Measurements from ENCODE around the gene TGFBR3. TPM values are rescaled to one million over a fixed set of nuclear protein-coding genes. Genes with fewer than 3 reads are reported as not detected.

Gene TGFBR3
- total RNA-seq, 2 donors from 2014 or later: 67.6 to 157 TPM

- DNase-seq (ENCODE audit: low spot score) (no peak), ATAC-seq (no peak)
- Mint-ChIP-seq H3K4me1 (ENCODE audit: low read depth in 2 of 2) (peaks cover 62 to 76% of the 10 kb centered on the region in 2 donors), H3K27me3 (no peaks in the 10 kb centered on the region), H3K27ac (peak overlapping the region; percentile 88 to 94), H3K36me3 (peaks cover 31% of the 10 kb centered on the region), H3K9me3 (no peaks in the 10 kb centered on the region), H3K4me3 (peak overlapping the region; percentile 27)
Measured at GRCh38 chr1:91765880-91766443, 120.0 kb downstream of the TGFBR3 start.

DNA sequence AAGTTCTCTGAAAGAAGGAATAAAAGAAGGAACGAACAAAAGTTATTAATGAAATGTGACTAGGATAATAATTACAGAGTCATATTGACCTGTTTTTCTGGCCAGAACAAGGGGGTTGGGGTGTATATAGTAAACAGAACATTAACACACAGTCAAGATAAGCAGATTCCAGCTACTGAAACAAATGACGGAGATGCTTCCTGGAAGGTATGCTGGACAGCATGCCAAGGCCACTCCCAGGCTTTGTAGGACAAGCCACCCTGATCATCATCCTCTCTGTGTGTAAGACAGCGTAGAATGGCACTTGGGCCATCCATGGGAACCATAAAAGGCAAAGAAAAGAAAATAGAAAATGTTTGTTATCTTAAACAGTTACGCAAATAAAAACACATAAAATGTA lies 120.7 kb downstream of the TGFBR3 start:
- peak overlapping the region; percentile 88 to 94 for H3K27ac Mint-ChIP-seq
- peaks cover 68 to 83% of the 10 kb centered on the region in 2 donors for H3K4me1 Mint-ChIP-seq (ENCODE audit: low read depth in 2 of 2)
- H3K9me3 Mint-ChIP-seq: no peaks in the 10 kb centered on the region
- H3K4me3 Mint-ChIP-seq: peak overlapping the region; percentile 69
- DNase-seq (ENCODE audit: low spot score) (no peak), ATAC-seq (no peak)
- no peaks in the 10 kb centered on the region for H3K27me3 Mint-ChIP-seq
- H3K36me3 Mint-ChIP-seq: peaks cover 31% of the 10 kb centered on the region

- H3K27ac Mint-ChIP-seq: peak overlapping the region; percentile 88 to 94
- peaks cover 26% of the 10 kb centered on the region for H3K36me3 Mint-ChIP-seq
- H3K27me3 Mint-ChIP-seq: no peaks in the 10 kb centered on the region
- peaks cover 67 to 85% of the 10 kb centered on the region in 2 donors for H3K4me1 Mint-ChIP-seq (ENCODE audit: low read depth in 2 of 2)
- no peak for DNase-seq (ENCODE audit: low spot score)
- ATAC-seq: no peak
- H3K9me3 Mint-ChIP-seq: no peaks in the 10 kb centered on the region
- peak overlapping the region; percentile 69 for H3K4me3 Mint-ChIP-seq
Measured at GRCh38 chr1:91764471-91765115, 121.4 kb downstream of the TGFBR3 start.

DNA sequence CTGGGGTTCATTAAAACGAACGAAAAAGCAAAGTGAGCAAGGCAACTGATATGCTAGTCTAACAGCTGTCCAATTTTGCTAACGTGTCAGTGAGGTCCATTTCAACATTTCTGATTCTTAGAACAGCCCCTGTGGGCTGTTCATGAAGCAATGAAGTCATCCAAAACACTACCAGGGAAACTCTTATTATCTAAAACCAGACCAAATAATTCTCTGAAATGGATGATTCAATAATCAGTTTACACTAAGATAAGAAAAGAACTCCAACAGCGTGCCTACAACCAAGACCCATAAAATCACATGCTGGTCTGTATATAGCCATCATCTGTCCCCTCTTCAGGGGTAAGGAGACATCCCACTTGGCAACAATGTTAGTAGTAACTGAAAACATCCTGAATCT lies 122.7 kb downstream of the TGFBR3 start:
- ATAC-seq (peak; percentile 86 to 90), DNase-seq (ENCODE audit: low spot score) (peak; percentile 71)
- Mint-ChIP-seq H3K4me1 (ENCODE audit: low read depth in 2 of 2) (peaks cover 64 to 81% of the 10 kb centered on the region in 2 donors), H3K9me3 (no peaks in the 10 kb centered on the region), H3K27ac (peak overlapping the region; percentile 88 to 94), H3K27me3 (no peaks in the 10 kb centered on the region), H3K36me3 (peaks cover 14% of the 10 kb centered on the region), H3K4me3 (peak overlapping the region; percentile 69)

GRCh38 chr1:91761295-91761721 lies 124.6 kb downstream of the TGFBR3 start:
- Mint-ChIP-seq H3K27ac (peak overlapping the region; percentile 88 to 94), H3K27me3 (no peaks in the 10 kb centered on the region), H3K4me1 (ENCODE audit: low read depth in 2 of 2) (peaks cover 77 to 91% of the 10 kb centered on the region in 2 donors), H3K4me3 (peak overlapping the region; percentile 69), H3K9me3 (no peaks in the 10 kb centered on the region), H3K36me3 (peaks cover 24% of the 10 kb centered on the region)
- DNase-seq (ENCODE audit: low spot score) (no peak), ATAC-seq (no peak)

GRCh38 chr1:91760512-91760911 lies 125.4 kb downstream of the TGFBR3 start:
- peaks cover 76 to 83% of the 10 kb centered on the region in 2 donors for H3K4me1 Mint-ChIP-seq (ENCODE audit: low read depth in 2 of 2)
- no peak for ATAC-seq
- no peak for DNase-seq (ENCODE audit: low spot score)
- H3K9me3 Mint-ChIP-seq: no peaks in the 10 kb centered on the region
- H3K27ac Mint-ChIP-seq: peak overlapping the region; percentile 88 to 94
- H3K27me3 Mint-ChIP-seq: no peaks in the 10 kb centered on the region
- H3K36me3 Mint-ChIP-seq: peaks cover 24% of the 10 kb centered on the region
- peak overlapping the region; percentile 9 for H3K4me3 Mint-ChIP-seq

DNA sequence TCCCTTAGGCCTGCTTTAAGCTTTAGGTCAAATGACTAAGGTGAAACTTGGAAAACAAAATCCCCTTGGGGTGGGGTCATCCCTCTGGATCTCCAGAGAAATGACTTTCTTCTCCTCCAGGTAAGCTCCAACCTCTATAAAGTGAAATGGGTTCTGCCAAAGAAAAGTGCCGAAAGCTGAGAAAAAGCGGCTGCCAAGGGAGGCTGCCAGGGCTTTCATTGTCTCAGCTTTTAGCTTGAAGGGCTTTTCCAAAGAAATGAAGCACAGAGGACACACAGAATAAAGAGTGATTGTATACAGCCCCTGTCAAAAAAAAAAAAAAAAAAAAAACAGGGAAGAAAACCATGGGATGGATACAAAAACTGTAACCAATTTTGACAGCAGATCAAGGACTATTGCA lies 126.9 kb downstream of the TGFBR3 start:
- peak overlapping the region; percentile 88 to 94 for H3K27ac Mint-ChIP-seq
- H3K9me3 Mint-ChIP-seq: no peaks in the 10 kb centered on the region
- H3K4me1 Mint-ChIP-seq (ENCODE audit: low read depth in 2 of 2): peaks cover 74 to 76% of the 10 kb centered on the region in 2 donors
- ATAC-seq (no peak), DNase-seq (ENCODE audit: low spot score) (no peak)
- peaks cover 12% of the 10 kb centered on the region for H3K36me3 Mint-ChIP-seq
- H3K27me3 Mint-ChIP-seq: no peaks in the 10 kb centered on the region
- no peak overlapping the region for H3K4me3 Mint-ChIP-seq

DNA sequence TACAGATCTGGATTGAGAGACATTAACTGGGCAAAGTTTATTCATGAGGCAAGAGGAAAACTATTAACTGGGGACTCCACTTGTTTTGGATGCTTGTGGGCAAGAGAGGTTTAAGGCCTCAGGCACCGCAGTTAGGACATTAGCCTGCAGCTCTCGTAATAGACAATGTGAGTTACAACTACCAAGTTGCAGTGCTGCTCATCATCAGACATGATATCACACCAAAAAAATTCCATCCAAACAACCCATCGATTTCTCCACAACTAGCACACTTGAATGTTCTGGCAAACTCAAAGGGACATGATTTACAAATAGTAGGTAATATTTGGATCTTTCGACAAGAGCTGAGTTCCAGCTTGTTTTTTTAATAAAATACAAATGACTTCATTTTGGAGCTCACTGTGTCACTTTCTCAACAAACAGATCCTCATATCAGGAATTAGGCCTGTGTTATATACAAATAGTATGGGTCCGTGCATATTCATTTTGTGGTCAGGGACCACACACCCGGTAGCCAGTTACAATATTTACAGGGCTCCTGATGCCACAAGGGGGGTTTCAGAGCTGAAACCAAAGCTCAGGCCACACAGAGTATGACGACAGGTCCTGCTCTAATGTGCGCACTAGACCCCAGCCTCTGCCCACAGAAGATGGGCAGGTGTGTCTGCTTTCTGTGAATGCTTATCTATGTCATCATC lies 128.0 kb downstream of the TGFBR3 start:
- no peaks in the 10 kb centered on the region for H3K27me3 Mint-ChIP-seq
- peaks cover 10% of the 10 kb centered on the region for H3K36me3 Mint-ChIP-seq
- H3K9me3 Mint-ChIP-seq: no peaks in the 10 kb centered on the region
- DNase-seq (ENCODE audit: low spot score) (peak; percentile 68), ATAC-seq (peak; percentile 69 to 73)
- H3K4me3 Mint-ChIP-seq: peak overlapping the region; percentile 75
- H3K27ac Mint-ChIP-seq: peak overlapping the region; percentile 88 to 94
- peaks cover 73 to 76% of the 10 kb centered on the region in 2 donors for H3K4me1 Mint-ChIP-seq (ENCODE audit: low read depth in 2 of 2)

DNA sequence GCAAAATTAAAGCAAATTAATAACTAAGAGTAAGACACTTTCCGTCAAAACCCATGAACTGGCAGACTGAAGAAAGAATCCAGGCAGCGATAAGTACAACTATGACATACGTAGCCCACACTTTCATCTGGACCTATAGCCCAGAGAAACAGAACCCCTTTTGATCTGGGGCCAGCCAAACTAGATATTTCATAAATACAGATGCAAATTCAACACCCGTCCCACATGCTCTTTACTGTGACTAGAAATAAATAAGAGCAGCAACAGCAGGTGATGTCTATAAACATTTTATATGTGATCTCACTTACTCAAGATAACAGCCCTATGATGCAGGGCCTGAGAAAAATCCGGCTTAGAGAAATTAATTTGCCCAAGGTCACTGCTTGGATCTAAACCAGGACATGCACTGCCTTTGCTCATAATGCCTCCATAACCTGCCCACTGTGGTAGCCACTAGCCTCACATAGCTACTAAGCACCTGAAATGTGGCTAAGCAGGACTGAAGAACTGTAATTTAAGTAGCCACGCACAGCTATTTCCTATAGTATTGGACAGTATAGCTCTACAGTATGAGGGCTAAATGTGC lies 130.2 kb downstream of the TGFBR3 start:
- H3K36me3 Mint-ChIP-seq: peaks cover 10% of the 10 kb centered on the region

DNA sequence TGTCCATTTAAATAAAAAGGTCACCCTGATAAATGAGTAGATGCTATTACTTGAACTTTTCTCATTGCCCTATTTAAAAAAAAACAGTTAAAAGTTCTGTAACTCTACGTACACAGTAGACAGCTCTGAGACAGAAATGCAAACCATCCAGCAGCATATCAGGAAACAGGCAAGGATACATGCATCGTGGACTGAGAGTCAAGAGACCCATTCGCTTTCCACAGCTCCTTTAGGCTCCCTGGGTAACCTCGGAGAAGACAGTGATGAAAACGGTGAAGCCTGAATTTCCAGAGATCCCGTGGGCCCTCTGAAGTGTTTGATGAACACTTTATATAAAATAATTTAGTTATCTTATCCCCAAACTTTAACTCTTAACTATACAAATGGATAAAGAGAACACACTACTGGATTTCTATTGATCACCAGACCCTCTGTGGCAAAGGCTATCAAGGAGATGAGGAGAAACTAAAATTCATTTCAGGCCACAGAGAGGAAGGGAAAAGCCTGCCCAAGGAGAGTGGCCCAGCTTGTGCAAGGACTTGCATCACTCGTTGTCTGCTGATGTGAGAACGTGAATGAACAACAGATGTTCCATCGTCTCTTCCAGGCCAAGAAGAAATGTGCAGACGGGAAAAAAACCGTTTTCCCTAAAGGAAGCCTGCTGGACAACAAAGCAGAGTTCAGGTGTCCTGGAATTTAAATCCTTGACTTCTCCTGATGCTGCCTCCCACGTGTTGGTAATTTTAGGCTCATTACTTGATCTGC lies 131.0 kb downstream of the TGFBR3 start:
- peak overlapping the region; percentile 88 to 94 for H3K27ac Mint-ChIP-seq
- ATAC-seq (no peak), DNase-seq (ENCODE audit: low spot score) (no peak)
- no peaks in the 10 kb centered on the region for H3K27me3 Mint-ChIP-seq
- H3K9me3 Mint-ChIP-seq: no peaks in the 10 kb centered on the region
- H3K36me3 Mint-ChIP-seq: peaks cover 10% of the 10 kb centered on the region
- peaks cover 70% of the 10 kb centered on the region in 2 donors for H3K4me1 Mint-ChIP-seq (ENCODE audit: low read depth in 2 of 2)
- H3K4me3 Mint-ChIP-seq: peak overlapping the region; percentile 71

More for the DNA sequence above, 130.2 kb downstream of the TGFBR3 start:
- Mint-ChIP-seq H3K9me3 (no peaks in the 10 kb centered on the region), H3K4me3 (no peak overlapping the region), H3K27ac (peak overlapping the region; percentile 88 to 94), H3K4me1 (ENCODE audit: low read depth in 2 of 2) (peaks cover 68 to 70% of the 10 kb centered on the region in 2 donors), H3K27me3 (no peaks in the 10 kb centered on the region)
- no peak for DNase-seq (ENCODE audit: low spot score)
- ATAC-seq: no peak

DNA sequence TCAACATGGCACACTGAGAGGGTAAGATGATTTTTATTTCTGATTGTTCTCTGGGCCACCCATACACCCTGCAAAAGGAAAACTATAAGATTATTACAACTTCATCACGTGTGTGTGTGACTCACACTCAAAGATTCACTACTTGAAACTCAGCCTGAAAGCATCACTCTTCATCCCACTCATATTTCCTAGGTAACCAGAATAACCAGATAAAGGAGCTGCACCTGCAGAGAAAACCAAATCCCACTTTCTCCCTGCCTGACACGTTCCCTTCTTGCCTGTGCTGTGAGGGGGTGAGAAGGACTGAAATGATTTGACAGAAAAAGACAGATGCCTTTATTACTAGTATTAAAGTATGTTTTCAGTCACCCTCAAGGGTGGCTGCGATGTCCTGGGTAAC lies 131.6 kb downstream of the TGFBR3 start:
- Mint-ChIP-seq H3K4me3 (peak overlapping the region; percentile 71), H3K27ac (peak overlapping the region; percentile 88 to 94), H3K9me3 (no peaks in the 10 kb centered on the region), H3K27me3 (no peaks in the 10 kb centered on the region), H3K36me3 (peaks cover 10% of the 10 kb centered on the region), H3K4me1 (ENCODE audit: low read depth in 2 of 2) (peaks cover 70 to 73% of the 10 kb centered on the region in 2 donors)
- ATAC-seq (peak; percentile 76 to 81), DNase-seq (ENCODE audit: low spot score) (no peak)

DNA sequence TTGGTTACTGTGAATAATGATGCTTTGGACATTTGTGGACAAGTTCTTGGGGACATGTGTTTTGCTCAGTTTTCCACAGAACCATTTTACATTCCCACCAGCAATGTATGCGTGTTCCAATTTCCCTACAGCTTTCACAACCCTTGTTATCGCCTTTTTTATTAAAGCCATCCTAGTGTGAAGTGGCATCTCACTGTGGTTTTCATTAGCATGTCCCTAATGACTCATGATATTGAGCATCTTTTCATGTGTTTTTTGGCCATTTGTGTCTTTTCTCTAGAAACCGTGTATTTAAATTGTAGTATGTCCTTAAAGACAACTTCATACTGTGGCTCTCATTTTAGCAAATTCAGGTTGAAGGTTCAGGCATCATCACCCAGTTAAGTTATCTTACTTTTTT lies 132.1 kb downstream of the TGFBR3 start:
- peaks cover 10% of the 10 kb centered on the region for H3K36me3 Mint-ChIP-seq
- no peaks in the 10 kb centered on the region for H3K9me3 Mint-ChIP-seq
- no peak for DNase-seq (ENCODE audit: low spot score)
- peaks cover 74 to 76% of the 10 kb centered on the region in 2 donors for H3K4me1 Mint-ChIP-seq (ENCODE audit: low read depth in 2 of 2)
- no peaks in the 10 kb centered on the region for H3K27me3 Mint-ChIP-seq
- peak overlapping the region; percentile 88 to 94 for H3K27ac Mint-ChIP-seq
- peak; percentile 49 to 66 for ATAC-seq
- H3K4me3 Mint-ChIP-seq: peak overlapping the region; percentile 71

DNA sequence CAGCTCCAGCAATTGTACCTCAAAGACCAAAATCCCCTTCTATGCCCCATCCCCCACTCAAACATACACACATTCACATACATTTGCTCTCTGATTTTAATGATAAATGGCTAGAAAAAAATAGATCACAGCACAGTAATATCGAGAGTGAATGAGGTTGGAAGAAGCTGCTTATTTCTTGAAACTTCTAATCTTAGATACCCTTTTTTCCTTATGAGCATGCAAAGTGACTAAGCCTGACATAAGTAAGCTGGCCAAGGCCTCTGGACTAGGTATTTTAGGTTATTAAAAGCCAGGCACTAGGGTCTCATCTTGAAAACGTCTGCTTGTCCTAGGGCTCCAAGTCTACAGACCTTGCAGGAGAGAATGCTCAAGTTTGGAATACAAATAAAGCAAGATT lies 133.6 kb downstream of the TGFBR3 start:
- ATAC-seq (peak; percentile 52 to 70), DNase-seq (ENCODE audit: low spot score) (no peak)
- Mint-ChIP-seq H3K27me3 (no peaks in the 10 kb centered on the region), H3K4me1 (ENCODE audit: low read depth in 2 of 2) (peaks cover 65 to 69% of the 10 kb centered on the region in 2 donors), H3K27ac (peak overlapping the region; percentile 88 to 94), H3K36me3 (peaks cover 9% of the 10 kb centered on the region), H3K9me3 (no peaks in the 10 kb centered on the region), H3K4me3 (peak overlapping the region; percentile 71)

Data from natural killer cell treated with Interleukin-12 subunit alpha and Interleukin-12 subunit beta and Interleukin-15 and Interleukin-18, amount 100 ng/mL, for 72 hours (primary cell).